Keratinocyte (primary cell): ENCODE data around the gene TTC3. TPM values are rescaled to one million over a fixed set of nuclear protein-coding genes. Genes with fewer than 3 reads are reported as not detected.

ENCODE experiments used
- DNase-seq: peaks from one replicate; pipeline ENCODE4 v3.0.0-alpha.2; 2011; ENCODE audit warnings: low read depth, missing footprints, low spot score
- FAIRE-seq: peaks from 2 replicates; lab custom pipeline; 2011; peaks lifted over from hg19 to GRCh38; lab: Jason Lieb, UNC
- H2AFZ ChIP-seq: 2 replicates; pipeline ENCODE4 v1.6.0; 2012; ENCODE audit warnings: low read length, control low read depth, inconsistent platforms; ENCODE audit not compliant: control insufficient read depth
- H3K27ac ChIP-seq: 2 replicates; pipeline ENCODE4 v1.5.1; 2011; ENCODE audit warnings: low read length; ENCODE audit not compliant: control insufficient read depth, insufficient read depth
- H3K27me3 ChIP-seq: 3 replicates; pipeline ENCODE4 v1.6.0; 2011; ENCODE audit warnings: low read length; ENCODE audit not compliant: control insufficient read depth, insufficient read depth; ENCODE audit errors: extremely low read depth
- H3K36me3 ChIP-seq, 2 experiments: 2 replicates in 1 of 2; 3 replicates in 1 of 2; pipeline ENCODE4 v1.5.1; 2011; ENCODE audit warnings: low read length in 2 of 2, mild to moderate bottlenecking in 1 of 2; ENCODE audit not compliant: control insufficient read depth in 2 of 2, insufficient read depth in 2 of 2; ENCODE audit errors: extremely low read depth in 1 of 2
- H3K4me1 ChIP-seq: 3 replicates; pipeline ENCODE4 v1.5.1; 2011; ENCODE audit warnings: low read length; ENCODE audit not compliant: control insufficient read depth, insufficient read depth; ENCODE audit errors: extremely low read depth
- H3K4me2 ChIP-seq: 3 replicates; pipeline ENCODE4 v1.6.0; 2011; ENCODE audit warnings: low read depth, low read length; ENCODE audit not compliant: control insufficient read depth, insufficient read depth; ENCODE audit errors: extremely low read depth
- H3K4me3 ChIP-seq, 3 experiments: fragments of 200-600 bp in 1 of 3; sonication (generic) in 1 of 3; 2 replicates in 2 of 3; 3 replicates in 1 of 3; pipeline ENCODE4 v1.5.1; 2011 to 2016; ENCODE audit warnings: low read length in 3 of 3, mild to moderate bottlenecking in 3 of 3, control low read depth in 2 of 3, inconsistent platforms in 1 of 3, low read depth in 1 of 3, mixed read lengths in 1 of 3, mixed run types in 1 of 3, moderate library complexity in 1 of 3; ENCODE audit not compliant: control insufficient read depth in 2 of 3, insufficient read depth in 2 of 3; ENCODE audit errors: extremely low read depth in 1 of 3
- H3K79me2 ChIP-seq: 2 replicates; pipeline ENCODE4 v1.6.0; 2012; ENCODE audit warnings: low read length; ENCODE audit not compliant: control insufficient read depth, insufficient read depth
- H3K9ac ChIP-seq: 3 replicates; pipeline ENCODE4 v1.6.0; 2011; ENCODE audit warnings: low read length; ENCODE audit not compliant: control insufficient read depth, insufficient read depth; ENCODE audit errors: extremely low read depth
- H3K9me1 ChIP-seq: 3 replicates; pipeline ENCODE4 v1.6.0; 2011; ENCODE audit warnings: low read length; ENCODE audit not compliant: control insufficient read depth, insufficient read depth; ENCODE audit errors: extremely low read depth
- H3K9me3 ChIP-seq: 2 replicates; pipeline ENCODE4 v1.5.1; 2012; ENCODE audit warnings: low read depth, low read length; ENCODE audit not compliant: control insufficient read depth
- H4K20me1 ChIP-seq: 3 replicates; pipeline ENCODE4 v1.6.0; 2011; ENCODE audit warnings: low read length; ENCODE audit not compliant: control insufficient read depth, insufficient read depth; ENCODE audit errors: extremely low read depth
- EZH2 ChIP-seq: IDR thresholded peaks from one replicate; pipeline ENCODE4 v1.6.1; 2012; ENCODE audit warnings: inconsistent platforms, mild to moderate bottlenecking, low read length, moderate library complexity
- dilution Hi-C: fragments of 300-500 bp; cut with MboI; formaldehyde crosslinking; loops from one replicate; pipeline ENCODE4 v1.7.0; 2020; ENCODE audit warnings: low sequenced_read_pairs; ENCODE audit not compliant: extremely low pct_ligation_motif_present
- polyA plus RNA-seq, 5 experiments: library from polyadenylated mRNA; depleted of rRNA in 3 of 5; stranded (reverse) in 3 of 5; stranded (forward) in 1 of 5; unstranded in 1 of 5; fragments of >200 nt; gene quantifications; 1 replicate in 1 of 5; 2 replicates in 3 of 5; 3 replicates in 1 of 5; pipeline versions ENCODE4 v1.2.1 to v1.2.3, GENCODE V29; 2011 to 2012; ENCODE audit warnings: missing spikeins in 2 of 5, low read depth in 1 of 5, low replicate concordance in 1 of 5
- TF ChIP-seq, protein P1 (sequence below), 3 experiments: IDR thresholded peaks in 1 of 3; conservative IDR thresholded peaks in 1 of 3; optimal IDR thresholded peaks in 1 of 3; 2 replicates in 2 of 3; 3 replicates in 1 of 3; pipeline versions ENCODE3 to v1.5.1; 2011; ENCODE audit warnings: low read length in 3 of 3, mild to moderate bottlenecking in 3 of 3, moderate library complexity in 2 of 3, control low read depth in 1 of 3, inconsistent platforms in 1 of 3; ENCODE audit not compliant: insufficient read depth in 2 of 3; ENCODE audit errors: extremely low read depth in 1 of 3

TTC3 gene
- polyA plus RNA-seq, 1 donor (not counting 4 experiments of a cell fraction or from before 2014, with no cell fraction given) = 38.5 TPM

DNA sequence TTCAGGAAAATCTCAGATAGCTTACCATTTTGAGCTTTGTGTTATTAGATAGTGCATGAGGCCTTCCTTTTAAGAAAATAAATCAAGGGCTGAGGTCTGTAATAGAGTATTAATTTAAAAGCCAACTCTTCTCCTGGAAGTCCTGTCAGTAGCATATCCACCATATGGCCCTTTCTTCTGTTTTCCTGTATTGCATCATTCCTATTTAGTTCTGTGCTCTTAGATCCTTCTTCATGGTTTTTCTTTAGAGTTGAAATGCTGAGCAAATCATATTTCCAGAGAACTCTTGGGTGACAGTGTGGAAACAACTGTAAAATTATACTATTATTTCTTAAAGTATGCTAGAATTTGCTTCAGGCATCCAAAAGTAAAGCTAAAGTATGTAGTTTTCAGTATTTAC is 91.7 kb downstream of the TTC3 start:
- dilution Hi-C loops = no loop called here
- H3K4me3 ChIP-seq = no peak overlapping the region
- H3K79me2 ChIP-seq = no peaks in the 10 kb centered on the region
- no peaks in the 10 kb centered on the region for H4K20me1 ChIP-seq
- no peak overlapping the region for H3K4me2 ChIP-seq
- no peak overlapping the region for H3K27ac ChIP-seq
- FAIRE-seq (no peak), DNase-seq (no peak)
- no peak overlapping the region for H2AFZ ChIP-seq
- no peaks in the 10 kb centered on the region for H3K27me3 ChIP-seq
- no peaks in the 10 kb centered on the region for H3K9me1 ChIP-seq
- no peaks in the 10 kb centered on the region for H3K4me1 ChIP-seq
- no peaks in the 10 kb centered on the region for H3K9me3 ChIP-seq
- TF ChIP-seq EZH2 = no peak
- TF ChIP-seq, protein P1, sequence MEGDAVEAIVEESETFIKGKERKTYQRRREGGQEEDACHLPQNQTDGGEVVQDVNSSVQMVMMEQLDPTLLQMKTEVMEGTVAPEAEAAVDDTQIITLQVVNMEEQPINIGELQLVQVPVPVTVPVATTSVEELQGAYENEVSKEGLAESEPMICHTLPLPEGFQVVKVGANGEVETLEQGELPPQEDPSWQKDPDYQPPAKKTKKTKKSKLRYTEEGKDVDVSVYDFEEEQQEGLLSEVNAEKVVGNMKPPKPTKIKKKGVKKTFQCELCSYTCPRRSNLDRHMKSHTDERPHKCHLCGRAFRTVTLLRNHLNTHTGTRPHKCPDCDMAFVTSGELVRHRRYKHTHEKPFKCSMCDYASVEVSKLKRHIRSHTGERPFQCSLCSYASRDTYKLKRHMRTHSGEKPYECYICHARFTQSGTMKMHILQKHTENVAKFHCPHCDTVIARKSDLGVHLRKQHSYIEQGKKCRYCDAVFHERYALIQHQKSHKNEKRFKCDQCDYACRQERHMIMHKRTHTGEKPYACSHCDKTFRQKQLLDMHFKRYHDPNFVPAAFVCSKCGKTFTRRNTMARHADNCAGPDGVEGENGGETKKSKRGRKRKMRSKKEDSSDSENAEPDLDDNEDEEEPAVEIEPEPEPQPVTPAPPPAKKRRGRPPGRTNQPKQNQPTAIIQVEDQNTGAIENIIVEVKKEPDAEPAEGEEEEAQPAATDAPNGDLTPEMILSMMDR (optimal IDR thresholded peaks at IDR 0.05 in 1 of 3, IDR thresholded peaks at IDR 0.05 in 1 of 3, conservative IDR thresholded peaks at IDR 0.05 in 1 of 3; ENCODE audit: extremely low read depth in 1 of 3, insufficient read depth in 2 of 3, low read length in 3 of 3) = no peak
- peaks cover 4 to 7% of the 10 kb centered on the region in 2 experiments for H3K36me3 ChIP-seq
- H3K9ac ChIP-seq = no peak overlapping the region

DNA sequence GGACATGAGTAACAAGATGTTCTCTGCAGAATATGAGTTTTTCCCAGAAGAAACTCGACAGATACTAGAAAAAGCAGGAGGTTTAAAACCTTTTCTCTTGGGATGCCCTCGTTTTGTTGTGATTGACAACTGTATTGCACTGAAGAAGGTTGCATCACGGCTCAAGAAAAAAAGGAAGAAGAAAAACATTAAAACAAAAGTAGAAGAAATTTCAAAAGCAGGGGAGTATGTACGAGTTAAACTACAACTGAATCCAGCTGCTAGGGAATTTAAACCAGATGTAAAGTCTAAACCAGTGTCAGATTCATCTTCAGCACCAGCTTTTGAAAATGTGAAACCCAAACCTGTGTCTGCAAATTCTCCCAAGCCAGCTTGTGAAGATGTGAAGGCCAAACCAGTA is 92.5 kb downstream of the TTC3 start:
- Histone ChIP-seq H3K79me2 (no peaks in the 10 kb centered on the region), H3K9ac (no peak overlapping the region), H3K9me3 (no peaks in the 10 kb centered on the region), H3K4me3 (no peak overlapping the region), H3K27ac (no peak overlapping the region), H3K4me2 (no peak overlapping the region), H2AFZ (no peak overlapping the region), H4K20me1 (no peaks in the 10 kb centered on the region), H3K9me1 (no peaks in the 10 kb centered on the region), H3K27me3 (no peaks in the 10 kb centered on the region), H3K4me1 (no peaks in the 10 kb centered on the region), H3K36me3 (peaks cover 4 to 7% of the 10 kb centered on the region in 2 experiments)
- dilution Hi-C loops = no loop called here
- DNase-seq (no peak), FAIRE-seq (no peak)
- TF ChIP-seq, protein P1 (optimal IDR thresholded peaks at IDR 0.05 in 1 of 3, IDR thresholded peaks at IDR 0.05 in 1 of 3, conservative IDR thresholded peaks at IDR 0.05 in 1 of 3; ENCODE audit: extremely low read depth in 1 of 3, insufficient read depth in 2 of 3, low read length in 3 of 3) = no peak
- TF ChIP-seq EZH2 = no peak
